ENCODE data around the gene AXIN2. TPM values are rescaled to one million over a fixed set of nuclear protein-coding genes. Genes with fewer than 3 reads are reported as not detected.
A peak's percentile ranks its signal among the peaks of the same experiment; 100 is the strongest.

Gene AXIN2
- 3.1 and 4.9 TPM in 2 replicates for total RNA-seq (2014; rRNA removed; shearing (Covaris generic))

- DNase-seq (ENCODE audit: low read depth) = peak; percentile 90
Observed at GRCh38 chr17:65561452-65562205, at the start of gene AXIN2. Gene AXIN2, minus strand, starts transcription at chr17:65561648. Its CDS starts 3,028 bp downstream, at chr17:65558620.

GRCh38 chr17:65609749-65610148 lies 48.3 kb upstream of the AXIN2 start:
- no peak for DNase-seq (ENCODE audit: low read depth)

GRCh38 chr17:65609286-65609685 lies 47.8 kb upstream of the AXIN2 start:
- no peak for DNase-seq (ENCODE audit: low read depth)

GRCh38 chr17:65604070-65604469 lies 42.6 kb upstream of the AXIN2 start:
- DNase-seq (ENCODE audit: low read depth) = peak; percentile 56

GRCh38 chr17:65601881-65602280 lies 40.4 kb upstream of the AXIN2 start:
- DNase-seq (ENCODE audit: low read depth) = no peak

- DNase-seq (ENCODE audit: low read depth) = no peak
Observed at GRCh38 chr17:65601145-65601544, 39.7 kb upstream of the AXIN2 start.

GRCh38 chr17:65600518-65600917 lies 39.1 kb upstream of the AXIN2 start:
- no peak for DNase-seq (ENCODE audit: low read depth)

GRCh38 chr17:65599650-65600049 lies 38.2 kb upstream of the AXIN2 start:
- DNase-seq (ENCODE audit: low read depth) = no peak

- DNase-seq (ENCODE audit: low read depth) = no peak
Observed at GRCh38 chr17:65598746-65599145, 37.3 kb upstream of the AXIN2 start.

GRCh38 chr17:65595071-65595656 lies 33.7 kb upstream of the AXIN2 start:
- no peak for DNase-seq (ENCODE audit: low read depth)

GRCh38 chr17:65593855-65594845 lies 32.7 kb upstream of the AXIN2 start:
- DNase-seq (ENCODE audit: low read depth) = peak; percentile 10

GRCh38 chr17:65593092-65593854 lies 31.8 kb upstream of the AXIN2 start:
- no peak for DNase-seq (ENCODE audit: low read depth)

- DNase-seq (ENCODE audit: low read depth) = no peak
Observed at GRCh38 chr17:65592125-65592965, 30.9 kb upstream of the AXIN2 start.

- DNase-seq (ENCODE audit: low read depth) = no peak
Observed at GRCh38 chr17:65589321-65589720, 27.9 kb upstream of the AXIN2 start.

- DNase-seq (ENCODE audit: low read depth) = no peak
Observed at GRCh38 chr17:65588181-65588808, 26.8 kb upstream of the AXIN2 start.

GRCh38 chr17:65587534-65588180 lies 26.2 kb upstream of the AXIN2 start:
- no peak for DNase-seq (ENCODE audit: low read depth)

GRCh38 chr17:65586899-65587298 lies 25.5 kb upstream of the AXIN2 start:
- DNase-seq (ENCODE audit: low read depth) = no peak

- DNase-seq (ENCODE audit: low read depth) = no peak
Observed at GRCh38 chr17:65584604-65585521, 23.4 kb upstream of the AXIN2 start.
